Measurements from ENCODE around the gene CRYL1. TPM values are rescaled to one million over a fixed set of nuclear protein-coding genes. Genes with fewer than 3 reads are reported as not detected.

CRYL1 gene
- polyA plus RNA-seq, 1 of the 3 experiments (the other 2 are of a cell fraction): 34.8 TPM

DNA sequence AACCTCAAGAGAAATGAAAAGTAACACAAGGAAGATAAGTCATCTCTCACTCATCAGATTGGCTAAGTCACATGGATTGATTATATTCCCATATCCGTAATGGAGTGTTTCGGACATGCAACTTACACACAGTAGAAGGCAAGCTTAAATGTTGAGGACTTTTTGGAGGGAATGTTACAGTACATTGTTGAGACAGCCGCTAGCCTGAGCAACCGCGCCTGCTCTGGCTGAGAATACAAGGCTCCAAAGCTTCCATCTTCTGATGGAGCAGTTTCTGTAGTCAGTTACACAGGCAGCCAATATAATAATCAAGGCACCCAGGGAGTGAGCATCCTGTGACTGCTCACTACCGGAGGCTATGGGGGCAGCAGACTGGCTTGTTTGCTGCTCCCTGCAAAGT is 1.0 kb upstream of the CRYL1 start:
- Histone ChIP-seq H4K20me1 (ENCODE audit: insufficient read depth) (no peaks in the 10 kb centered on the region), H3F3A (replicated peaks; ENCODE audit: insufficient read depth) (peaks cover 10% of the 10 kb centered on the region), H3K9me3 (no peaks in the 10 kb centered on the region), H3K4me3 (ENCODE audit: low read depth in 2 of 2, low read length in 1 of 2) (peak overlapping the region; percentile 70 to 86), H3K36me3 (replicated peaks in 1 of 2; ENCODE audit: control insufficient read depth in 1 of 2, insufficient read depth in 2 of 2, low read length in 1 of 2) (no peaks in the 10 kb centered on the region), H3K4me1 (ENCODE audit: control insufficient read depth in 1 of 2, insufficient read depth in 2 of 2, low read depth in 1 of 2, low read length in 1 of 2) (peaks cover 0 to 12% of the 10 kb centered on the region in 2 experiments; a peak in 1 of 4 replicates), H3K9ac (peak overlapping the region; percentile 80; the same call in 1 of the 2 replicates), H3K9me2 (no peaks in the 10 kb centered on the region), H3K4me2 (peak overlapping the region; percentile 83), H3K79me2 (ENCODE audit: insufficient read depth) (peaks cover 17% of the 10 kb centered on the region), H2AFZ (ENCODE audit: low read depth) (peak overlapping the region; percentile 99), H3K27ac (ENCODE audit: low read depth in 2 of 2, low read length in 1 of 2) (peak overlapping the region in 1 of 2 experiments; percentile 77; a peak in 2 of 4 replicates), H3K27me3 (ENCODE audit: insufficient read depth) (no peaks in the 10 kb centered on the region)
- ChIA-PET POLR2A (no interaction called here), CTCF (interaction anchor here (0.9 kb wide), 1 partner anchor 32 kb away, joined by 3 read pairs; no protein-coding TSS in a partner anchor)
- 44% methylated on average over 4 of the region's 6 CpGs for WGBS (ENCODE audit: low lambda C conversion rate)
- no peak for DNase-seq
- no peak for TF ChIP-seq EZH2phosphoT487 (IDR thresholded peaks at IDR 0.05; ENCODE audit: borderline replicate concordance, low read depth)
- no peak for TF ChIP-seq FOXJ3 (CRISPR knock-in tag; IDR thresholded peaks at IDR 0.05)
- TF ChIP-seq, protein P1, sequence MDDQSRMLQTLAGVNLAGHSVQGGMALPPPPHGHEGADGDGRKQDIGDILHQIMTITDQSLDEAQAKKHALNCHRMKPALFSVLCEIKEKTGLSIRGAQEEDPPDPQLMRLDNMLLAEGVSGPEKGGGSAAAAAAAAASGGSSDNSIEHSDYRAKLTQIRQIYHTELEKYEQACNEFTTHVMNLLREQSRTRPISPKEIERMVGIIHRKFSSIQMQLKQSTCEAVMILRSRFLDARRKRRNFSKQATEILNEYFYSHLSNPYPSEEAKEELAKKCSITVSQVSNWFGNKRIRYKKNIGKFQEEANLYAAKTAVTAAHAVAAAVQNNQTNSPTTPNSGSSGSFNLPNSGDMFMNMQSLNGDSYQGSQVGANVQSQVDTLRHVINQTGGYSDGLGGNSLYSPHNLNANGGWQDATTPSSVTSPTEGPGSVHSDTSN (IDR thresholded peaks at IDR 0.05): no peak
- no peak for TF ChIP-seq JUND (IDR thresholded peaks at IDR 0.05)
- no peak for TF ChIP-seq TAF1 (IDR thresholded peaks at IDR 0.05; ENCODE audit: borderline replicate concordance, low read depth, low read length)
- TF ChIP-seq YY1 (IDR thresholded peaks at IDR 0.05; ENCODE audit: low read depth): no peak
- no peak for TF ChIP-seq NRF1 (IDR thresholded peaks at IDR 0.05; ENCODE audit: low read depth, low read length)
- TF ChIP-seq ELF1 (IDR thresholded peaks at IDR 0.05): no peak
- TF ChIP-seq, protein P2, sequence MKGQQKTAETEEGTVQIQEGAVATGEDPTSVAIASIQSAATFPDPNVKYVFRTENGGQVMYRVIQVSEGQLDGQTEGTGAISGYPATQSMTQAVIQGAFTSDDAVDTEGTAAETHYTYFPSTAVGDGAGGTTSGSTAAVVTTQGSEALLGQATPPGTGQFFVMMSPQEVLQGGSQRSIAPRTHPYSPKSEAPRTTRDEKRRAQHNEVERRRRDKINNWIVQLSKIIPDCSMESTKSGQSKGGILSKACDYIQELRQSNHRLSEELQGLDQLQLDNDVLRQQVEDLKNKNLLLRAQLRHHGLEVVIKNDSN (IDR thresholded peaks at IDR 0.05; ENCODE audit: borderline replicate concordance, low read depth): no peak
- TF ChIP-seq, protein P3, sequence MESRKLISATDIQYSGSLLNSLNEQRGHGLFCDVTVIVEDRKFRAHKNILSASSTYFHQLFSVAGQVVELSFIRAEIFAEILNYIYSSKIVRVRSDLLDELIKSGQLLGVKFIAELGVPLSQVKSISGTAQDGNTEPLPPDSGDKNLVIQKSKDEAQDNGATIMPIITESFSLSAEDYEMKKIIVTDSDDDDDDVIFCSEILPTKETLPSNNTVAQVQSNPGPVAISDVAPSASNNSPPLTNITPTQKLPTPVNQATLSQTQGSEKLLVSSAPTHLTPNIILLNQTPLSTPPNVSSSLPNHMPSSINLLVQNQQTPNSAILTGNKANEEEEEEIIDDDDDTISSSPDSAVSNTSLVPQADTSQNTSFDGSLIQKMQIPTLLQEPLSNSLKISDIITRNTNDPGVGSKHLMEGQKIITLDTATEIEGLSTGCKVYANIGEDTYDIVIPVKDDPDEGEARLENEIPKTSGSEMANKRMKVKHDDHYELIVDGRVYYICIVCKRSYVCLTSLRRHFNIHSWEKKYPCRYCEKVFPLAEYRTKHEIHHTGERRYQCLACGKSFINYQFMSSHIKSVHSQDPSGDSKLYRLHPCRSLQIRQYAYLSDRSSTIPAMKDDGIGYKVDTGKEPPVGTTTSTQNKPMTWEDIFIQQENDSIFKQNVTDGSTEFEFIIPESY (IDR thresholded peaks at IDR 0.05; ENCODE audit: borderline replicate concordance, low read depth): no peak
- TF ChIP-seq, protein P4, sequence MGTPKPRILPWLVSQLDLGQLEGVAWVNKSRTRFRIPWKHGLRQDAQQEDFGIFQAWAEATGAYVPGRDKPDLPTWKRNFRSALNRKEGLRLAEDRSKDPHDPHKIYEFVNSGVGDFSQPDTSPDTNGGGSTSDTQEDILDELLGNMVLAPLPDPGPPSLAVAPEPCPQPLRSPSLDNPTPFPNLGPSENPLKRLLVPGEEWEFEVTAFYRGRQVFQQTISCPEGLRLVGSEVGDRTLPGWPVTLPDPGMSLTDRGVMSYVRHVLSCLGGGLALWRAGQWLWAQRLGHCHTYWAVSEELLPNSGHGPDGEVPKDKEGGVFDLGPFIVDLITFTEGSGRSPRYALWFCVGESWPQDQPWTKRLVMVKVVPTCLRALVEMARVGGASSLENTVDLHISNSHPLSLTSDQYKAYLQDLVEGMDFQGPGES (IDR thresholded peaks at IDR 0.05; ENCODE audit: low read depth, low read length): no peak
- no peak for TF ChIP-seq TCF12 (IDR thresholded peaks at IDR 0.05)
- TF ChIP-seq, protein P5, sequence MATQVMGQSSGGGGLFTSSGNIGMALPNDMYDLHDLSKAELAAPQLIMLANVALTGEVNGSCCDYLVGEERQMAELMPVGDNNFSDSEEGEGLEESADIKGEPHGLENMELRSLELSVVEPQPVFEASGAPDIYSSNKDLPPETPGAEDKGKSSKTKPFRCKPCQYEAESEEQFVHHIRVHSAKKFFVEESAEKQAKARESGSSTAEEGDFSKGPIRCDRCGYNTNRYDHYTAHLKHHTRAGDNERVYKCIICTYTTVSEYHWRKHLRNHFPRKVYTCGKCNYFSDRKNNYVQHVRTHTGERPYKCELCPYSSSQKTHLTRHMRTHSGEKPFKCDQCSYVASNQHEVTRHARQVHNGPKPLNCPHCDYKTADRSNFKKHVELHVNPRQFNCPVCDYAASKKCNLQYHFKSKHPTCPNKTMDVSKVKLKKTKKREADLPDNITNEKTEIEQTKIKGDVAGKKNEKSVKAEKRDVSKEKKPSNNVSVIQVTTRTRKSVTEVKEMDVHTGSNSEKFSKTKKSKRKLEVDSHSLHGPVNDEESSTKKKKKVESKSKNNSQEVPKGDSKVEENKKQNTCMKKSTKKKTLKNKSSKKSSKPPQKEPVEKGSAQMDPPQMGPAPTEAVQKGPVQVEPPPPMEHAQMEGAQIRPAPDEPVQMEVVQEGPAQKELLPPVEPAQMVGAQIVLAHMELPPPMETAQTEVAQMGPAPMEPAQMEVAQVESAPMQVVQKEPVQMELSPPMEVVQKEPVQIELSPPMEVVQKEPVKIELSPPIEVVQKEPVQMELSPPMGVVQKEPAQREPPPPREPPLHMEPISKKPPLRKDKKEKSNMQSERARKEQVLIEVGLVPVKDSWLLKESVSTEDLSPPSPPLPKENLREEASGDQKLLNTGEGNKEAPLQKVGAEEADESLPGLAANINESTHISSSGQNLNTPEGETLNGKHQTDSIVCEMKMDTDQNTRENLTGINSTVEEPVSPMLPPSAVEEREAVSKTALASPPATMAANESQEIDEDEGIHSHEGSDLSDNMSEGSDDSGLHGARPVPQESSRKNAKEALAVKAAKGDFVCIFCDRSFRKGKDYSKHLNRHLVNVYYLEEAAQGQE (IDR thresholded peaks at IDR 0.05; ENCODE audit: low read depth, low read length): no peak
- TF ChIP-seq POLR2AphosphoS5 (IDR thresholded peaks at IDR 0.05; ENCODE audit: low read depth, low read length): no peak

Data from SK-N-SH (cell line).